ENCODE measurements around the gene AMD1.

- TF ChIP-seq, protein P1, sequence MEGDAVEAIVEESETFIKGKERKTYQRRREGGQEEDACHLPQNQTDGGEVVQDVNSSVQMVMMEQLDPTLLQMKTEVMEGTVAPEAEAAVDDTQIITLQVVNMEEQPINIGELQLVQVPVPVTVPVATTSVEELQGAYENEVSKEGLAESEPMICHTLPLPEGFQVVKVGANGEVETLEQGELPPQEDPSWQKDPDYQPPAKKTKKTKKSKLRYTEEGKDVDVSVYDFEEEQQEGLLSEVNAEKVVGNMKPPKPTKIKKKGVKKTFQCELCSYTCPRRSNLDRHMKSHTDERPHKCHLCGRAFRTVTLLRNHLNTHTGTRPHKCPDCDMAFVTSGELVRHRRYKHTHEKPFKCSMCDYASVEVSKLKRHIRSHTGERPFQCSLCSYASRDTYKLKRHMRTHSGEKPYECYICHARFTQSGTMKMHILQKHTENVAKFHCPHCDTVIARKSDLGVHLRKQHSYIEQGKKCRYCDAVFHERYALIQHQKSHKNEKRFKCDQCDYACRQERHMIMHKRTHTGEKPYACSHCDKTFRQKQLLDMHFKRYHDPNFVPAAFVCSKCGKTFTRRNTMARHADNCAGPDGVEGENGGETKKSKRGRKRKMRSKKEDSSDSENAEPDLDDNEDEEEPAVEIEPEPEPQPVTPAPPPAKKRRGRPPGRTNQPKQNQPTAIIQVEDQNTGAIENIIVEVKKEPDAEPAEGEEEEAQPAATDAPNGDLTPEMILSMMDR (IDR thresholded peaks at IDR 0.05), result no peak
- TF ChIP-seq, protein P2, sequence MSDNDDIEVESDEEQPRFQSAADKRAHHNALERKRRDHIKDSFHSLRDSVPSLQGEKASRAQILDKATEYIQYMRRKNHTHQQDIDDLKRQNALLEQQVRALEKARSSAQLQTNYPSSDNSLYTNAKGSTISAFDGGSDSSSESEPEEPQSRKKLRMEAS (IDR thresholded peaks at IDR 0.05), result no peak
- no peak for TF ChIP-seq ZFP36 (IDR thresholded peaks at IDR 0.05; ENCODE audit: borderline replicate concordance, partially characterized antibody)
- TF ChIP-seq ZC3H11A (IDR thresholded peaks at IDR 0.05), result no peak
- TF ChIP-seq POLR2A (IDR thresholded peaks at IDR 0.05; ENCODE audit: low read length), result no peak
- no peak for TF ChIP-seq RAD21 (conservative IDR thresholded peaks at IDR 0.05 in 1 of 2, IDR thresholded peaks at IDR 0.05 in 1 of 2)
- TF ChIP-seq EP300 (IDR thresholded peaks at IDR 0.05), result no peak
- TF ChIP-seq HOXA7 (CRISPR knock-in tag; IDR thresholded peaks at IDR 0.05), result no peak
These were observed 46.2 kb upstream of the AMD1 start for GRCh38 chr6:110828396-110828795.

Data from A549 (cell line).